ENCODE results near the gene YIPF2.

The YIPF2 gene

GRCh38 chr19:10916602-10917001 lies 11.8 kb downstream of the YIPF2 start:
- no peak overlapping the region for H3K4me3 ChIP-seq (ENCODE audit: low read depth, low read length)
- DNase-seq (ENCODE audit: low read depth): no peak
- TF ChIP-seq, protein P1, sequence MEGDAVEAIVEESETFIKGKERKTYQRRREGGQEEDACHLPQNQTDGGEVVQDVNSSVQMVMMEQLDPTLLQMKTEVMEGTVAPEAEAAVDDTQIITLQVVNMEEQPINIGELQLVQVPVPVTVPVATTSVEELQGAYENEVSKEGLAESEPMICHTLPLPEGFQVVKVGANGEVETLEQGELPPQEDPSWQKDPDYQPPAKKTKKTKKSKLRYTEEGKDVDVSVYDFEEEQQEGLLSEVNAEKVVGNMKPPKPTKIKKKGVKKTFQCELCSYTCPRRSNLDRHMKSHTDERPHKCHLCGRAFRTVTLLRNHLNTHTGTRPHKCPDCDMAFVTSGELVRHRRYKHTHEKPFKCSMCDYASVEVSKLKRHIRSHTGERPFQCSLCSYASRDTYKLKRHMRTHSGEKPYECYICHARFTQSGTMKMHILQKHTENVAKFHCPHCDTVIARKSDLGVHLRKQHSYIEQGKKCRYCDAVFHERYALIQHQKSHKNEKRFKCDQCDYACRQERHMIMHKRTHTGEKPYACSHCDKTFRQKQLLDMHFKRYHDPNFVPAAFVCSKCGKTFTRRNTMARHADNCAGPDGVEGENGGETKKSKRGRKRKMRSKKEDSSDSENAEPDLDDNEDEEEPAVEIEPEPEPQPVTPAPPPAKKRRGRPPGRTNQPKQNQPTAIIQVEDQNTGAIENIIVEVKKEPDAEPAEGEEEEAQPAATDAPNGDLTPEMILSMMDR (IDR thresholded peaks at IDR 0.05; ENCODE audit: control insufficient read depth, extremely low read depth, insufficient read depth): no peak

GRCh38 chr19:10915130-10916091 lies 13.0 kb downstream of the YIPF2 start:
- TF ChIP-seq, protein P1 (IDR thresholded peaks at IDR 0.05; ENCODE audit: control insufficient read depth, extremely low read depth, insufficient read depth): no peak
- DNase-seq (ENCODE audit: low read depth): no peak
- no peak overlapping the region for H3K4me3 ChIP-seq (ENCODE audit: low read depth, low read length)

DNA sequence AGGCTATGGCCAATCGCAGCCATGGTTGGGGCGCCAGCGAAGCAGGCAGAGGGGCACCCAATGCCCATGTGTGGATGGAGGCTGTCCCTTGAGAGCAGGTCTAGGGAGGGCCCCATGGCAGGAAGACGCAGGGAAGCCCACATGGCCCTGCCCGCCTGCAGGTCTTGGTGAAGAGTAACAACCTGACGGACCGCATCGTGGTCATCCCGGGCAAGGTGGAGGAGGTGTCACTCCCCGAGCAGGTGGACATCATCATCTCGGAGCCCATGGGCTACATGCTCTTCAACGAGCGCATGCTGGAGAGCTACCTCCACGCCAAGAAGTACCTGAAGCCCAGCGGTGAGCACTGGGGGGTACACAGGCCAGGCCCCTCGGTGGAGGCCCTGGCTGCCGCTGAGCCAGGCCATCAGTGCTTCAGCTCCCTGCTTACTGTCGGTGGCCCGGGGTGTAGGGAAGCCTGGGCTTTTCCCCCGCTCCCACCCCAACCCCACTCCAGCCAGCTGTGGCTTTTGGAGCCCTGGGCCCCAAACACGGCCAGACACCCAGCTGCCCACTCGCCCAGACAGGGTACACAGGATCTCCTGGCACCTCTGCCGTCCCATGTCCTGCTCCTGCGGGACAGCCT lies 14.6 kb downstream of the YIPF2 start:
- no peak overlapping the region for H3K4me3 ChIP-seq (ENCODE audit: low read depth, low read length)
- DNase-seq (ENCODE audit: low read depth): no peak
- TF ChIP-seq, protein P1 (IDR thresholded peaks at IDR 0.05; ENCODE audit: control insufficient read depth, extremely low read depth, insufficient read depth): no peak

- TF ChIP-seq, protein P1 (IDR thresholded peaks at IDR 0.05; ENCODE audit: control insufficient read depth, extremely low read depth, insufficient read depth): no peak
- no peak for DNase-seq (ENCODE audit: low read depth)
- H3K4me3 ChIP-seq (ENCODE audit: low read depth, low read length): no peak overlapping the region
These were observed 15.8 kb downstream of the YIPF2 start for GRCh38 chr19:10912619-10913018.

- DNase-seq (ENCODE audit: low read depth): no peak
- no peak overlapping the region for H3K4me3 ChIP-seq (ENCODE audit: low read depth, low read length)
- TF ChIP-seq, protein P1 (IDR thresholded peaks at IDR 0.05; ENCODE audit: control insufficient read depth, extremely low read depth, insufficient read depth): no peak
These were observed 16.7 kb downstream of the YIPF2 start for GRCh38 chr19:10911579-10912363.

GRCh38 chr19:10908380-10908960 lies 20.0 kb downstream of the YIPF2 start:
- DNase-seq (ENCODE audit: low read depth): no peak
- TF ChIP-seq, protein P1 (IDR thresholded peaks at IDR 0.05; ENCODE audit: control insufficient read depth, extremely low read depth, insufficient read depth): no peak
- no peak overlapping the region for H3K4me3 ChIP-seq (ENCODE audit: low read depth, low read length)

Data from LNCaP clone FGC (cell line).